K562 (cell line): ENCODE measurements around the gene ADRA2B. TPM values are rescaled to one million over a fixed set of nuclear protein-coding genes. Genes with fewer than 3 reads are reported as not detected.

Source experiments
- ATAC-seq: fragments of 200-7000 bp; cut with Tn5 transposase; 3 replicates; pipeline ENCODE4 v1.9.1; 2020; ENCODE audit warnings: moderate library complexity
- BruUV-seq: library from RNA; stranded (reverse); fragments of 400-500 nt; replicated peaks from 2 replicates; lab custom pipeline; 2021; lab: Mats Ljungman, UMichigan
- CTCF ChIA-PET: fragments of 300-600 bp; formaldehyde crosslinking; extraction: SDS; loops from one replicate; lab custom pipeline; 2021; ENCODE audit warnings: low intra/inter-chr PET ratio; lab: Yijun Ruan, JAX
- POLR2A ChIA-PET: fragments of 300-600, 350-650 bp; sonication (Branson Sonifier 250); formaldehyde crosslinking; extraction: SDS; loops from one replicate; lab custom pipeline; 2021; ENCODE audit warnings: antibody characterized with exemption, inconsistent platforms; lab: Yijun Ruan, JAX
- DNase-seq, 4 experiments: peaks; one replicate each; pipeline versions ENCODE4 v3.0.0 to v3.0.0-alpha.2; 2011 to 2018; ENCODE audit warnings: low spot score in 3 of 4, mixed read lengths in 3 of 4; ENCODE audit errors: extremely low read depth in 1 of 4
- FAIRE-seq: peaks from 2 replicates; lab custom pipeline; 2011; peaks lifted over from hg19 to GRCh38; lab: Jason Lieb, UNC
- H2AFZ ChIP-seq: 2 replicates; pipeline ENCODE4 v1.6.0; 2011; ENCODE audit warnings: low read depth, low read length, control low read depth, inconsistent platforms
- H3K27ac ChIP-seq: fragments of 200-600 bp; 3 replicates; pipeline ENCODE4 v1.8.0; 2011; ENCODE audit warnings: low read depth, mild to moderate bottlenecking, control low read depth, inconsistent platforms, low read length, moderate library complexity, mixed read lengths; ENCODE audit errors: extremely low read depth
- H3K27me3 ChIP-seq, 2 experiments: fragments of 300-600 bp in 1 of 2; 2 replicates in 1 of 2; 3 replicates in 1 of 2; pipeline versions ENCODE4 v1.6.0 to v1.8.0; 2011; ENCODE audit warnings: inconsistent platforms in 2 of 2, low read length in 2 of 2, mild to moderate bottlenecking in 1 of 2, mixed read lengths in 1 of 2, moderate library complexity in 1 of 2; ENCODE audit not compliant: control insufficient read depth in 2 of 2, insufficient read depth in 2 of 2
- H3K36me3 ChIP-seq: fragments of 300-600 bp; 3 replicates; pipeline ENCODE4 v1.8.0; 2011; ENCODE audit warnings: mild to moderate bottlenecking, low read length, inconsistent platforms; ENCODE audit not compliant: control insufficient read depth, insufficient read depth
- H3K4me1 ChIP-seq, 2 experiments: fragments of 200-600 bp in 1 of 2; replicated peaks in 1 of 2; 2 replicates in 1 of 2; 3 replicates in 1 of 2; pipeline versions ENCODE4 v1.5.1 to v1.8.0; 2011; ENCODE audit warnings: inconsistent platforms in 2 of 2, low read length in 2 of 2, mild to moderate bottlenecking in 1 of 2, mixed read lengths in 1 of 2, moderate library complexity in 1 of 2; ENCODE audit not compliant: control insufficient read depth in 2 of 2, insufficient read depth in 2 of 2
- H3K4me2 ChIP-seq: 2 replicates; pipeline ENCODE4 v1.6.1; 2011; ENCODE audit warnings: low read length, control low read depth, inconsistent platforms, mixed read lengths; ENCODE audit not compliant: insufficient read depth
- H3K4me3 ChIP-seq: fragments of 200-600 bp; sonication (generic), shearing (Covaris generic); 2 replicates; pipeline ENCODE4 v1.5.1; 2016; ENCODE audit warnings: control low read depth, inconsistent platforms
- H3K79me2 ChIP-seq: fragments of 200-600 bp; 3 replicates; pipeline ENCODE4 v1.8.0; 2011; ENCODE audit warnings: low read length, inconsistent platforms; ENCODE audit not compliant: control insufficient read depth, insufficient read depth
- H3K9ac ChIP-seq, 2 experiments: 2 replicates each; pipeline versions ENCODE4 v1.6.0 to v1.6.1; 2011; ENCODE audit warnings: low read depth in 2 of 2, low read length in 2 of 2, control low read depth in 1 of 2, inconsistent platforms in 1 of 2, mild to moderate bottlenecking in 1 of 2, mixed read lengths in 1 of 2; ENCODE audit not compliant: insufficient read depth in 1 of 2
- H3K9me1 ChIP-seq: one replicate; pipeline ENCODE4 v1.6.0; 2011; ENCODE audit warnings: inconsistent platforms, mild to moderate bottlenecking, low read length, moderate library complexity; ENCODE audit not compliant: control insufficient read depth, insufficient read depth
- H3K9me3 ChIP-seq: replicated peaks from 2 replicates; pipeline ENCODE4 v1.5.1; 2011; ENCODE audit warnings: low read depth, low read length, inconsistent platforms; ENCODE audit not compliant: control insufficient read depth, insufficient read depth
- H4K20me1 ChIP-seq: replicated peaks from 2 replicates; pipeline ENCODE4 v1.6.1; 2011; ENCODE audit warnings: low read length, inconsistent platforms, mixed read lengths; ENCODE audit not compliant: control insufficient read depth, insufficient read depth
- ATF7 ChIP-seq: fragments of 450-650 bp; IDR thresholded peaks from 2 replicates; pipeline ENCODE4 v1.7.1; 2014; ENCODE audit warnings: mild to moderate bottlenecking, moderate library complexity
- HDAC3 ChIP-seq: fragments of 450-650 bp; IDR thresholded peaks from 2 replicates; pipeline ENCODE4 v1.6.1; 2018; ENCODE audit warnings: borderline replicate concordance, mild to moderate bottlenecking, moderate library complexity; ENCODE audit not compliant: partially characterized antibody
- HMG20A ChIP-seq: fragments of 450-650 bp; formaldehyde crosslinking; conservative IDR thresholded peaks from 2 replicates; pipeline ENCODE4 v1.4.0; 2020; ENCODE audit warnings: mild to moderate bottlenecking, mixed read lengths
- HMG20B ChIP-seq: fragments of 250-450 bp; sonication (Bioruptor Pico); IDR thresholded peaks from 2 replicates; pipeline ENCODE4 v1.5.0; 2021; ENCODE audit warnings: mild to moderate bottlenecking
- ILK ChIP-seq: fragments of 450-650 bp; IDR thresholded peaks from 2 replicates; pipeline ENCODE4 v1.6.1; 2016; ENCODE audit warnings: missing genetic modification characterization, low read depth, mild to moderate bottlenecking, missing compliant biosample characterization, moderate library complexity, borderline replicate concordance
- IRF9 ChIP-seq: fragments of 450-650 bp; IDR thresholded peaks from 2 replicates; pipeline ENCODE4 v1.6.1; 2016; ENCODE audit warnings: missing biosample characterization, missing genetic modification characterization
- MTA1 ChIP-seq: fragments of 450-650 bp; IDR thresholded peaks from 2 replicates; pipeline ENCODE4 v1.6.1; 2017; ENCODE audit warnings: borderline replicate concordance
- PHB ChIP-seq: fragments of 250-450 bp; sonication (Bioruptor Pico); IDR thresholded peaks from 2 replicates; pipeline ENCODE4 v1.5.0; 2021
- PTTG1 ChIP-seq: fragments of 450-650 bp; IDR thresholded peaks from 2 replicates; pipeline ENCODE4 v1.6.1; 2016; ENCODE audit warnings: low read depth, mild to moderate bottlenecking, missing genetic modification characterization, missing compliant biosample characterization
- TBP ChIP-seq: optimal IDR thresholded peaks from 2 replicates; pipeline ENCODE3; 2011; ENCODE audit warnings: low read depth, low read length, improper control_type of control experiment
- ZNF24 ChIP-seq: fragments of 450-650 bp; IDR thresholded peaks from 2 replicates; pipeline ENCODE4 v1.6.1; 2016
- ZNF444 ChIP-seq: fragments of 250-450 bp; sonication (Bioruptor Pico); IDR thresholded peaks from 2 replicates; pipeline ENCODE4 v1.4.0; 2020; ENCODE audit warnings: mild to moderate bottlenecking, moderate library complexity
- ZNF583 ChIP-seq: fragments of 250-450 bp; sonication (Bioruptor Pico); IDR thresholded peaks from 2 replicates; pipeline ENCODE4 v1.4.0; 2020
- ZSCAN29 ChIP-seq: fragments of 450-650 bp; IDR thresholded peaks from 2 replicates; pipeline ENCODE4 v1.6.1; 2017
- WGBS: fragments of 100-300 bp; shearing (Covaris generic); methylation state at CpG from one replicate; pipeline ENCODE4 v1.1.6; 2016; ENCODE audit warnings: low coverage, mixed read lengths; ENCODE audit not compliant: insufficient coverage; ENCODE audit errors: missing lambda C conversion rate; 5-methylcytosine and 5-hydroxymethylcytosine counted together
- in situ Hi-C: fragments of 300-500 bp; cut with MboI; formaldehyde crosslinking; loops from 4 replicates; pipeline ENCODE4 v1.15.0; 2018; ENCODE audit warnings: inconsistent platforms, mixed read lengths
- intact Hi-C: fragments of 100-400 bp; cut with micrococcal nuclease; formaldehyde crosslinking; loops from 2 replicates; pipeline ENCODE4 v1.14.2; 2022
- polyA plus RNA-seq, 8 experiments: library from polyadenylated mRNA; depleted of rRNA in 4 of 8; stranded (reverse) in 5 of 8; unstranded in 3 of 8; fragments of >200 nt; fragmentation: Nextera tagmentation in 2 of 8; fragmentation: Illumina TruSeq in 1 of 8; extraction: Ambion mirVana in 2 of 8; extraction: Trizol in 1 of 8; gene quantifications; 2 replicates each; pipeline versions ENCODE4 v1.2.1 to v1.2.3, GENCODE V29; 2011 to 2014; ENCODE audit warnings: inconsistent platforms in 1 of 8, missing spikeins in 1 of 8
- total RNA-seq, 7 experiments: library from RNA; depleted of rRNA in 6 of 7; stranded (reverse); fragments of >200 nt in 6 of 7; fragmentation: Illumina TruSeq in 2 of 7; extraction: Trizol in 2 of 7; gene quantifications; 2 replicates each; pipeline versions ENCODE4 v1.2.1 to v1.2.3, GENCODE V29; 2011 to 2021; ENCODE audit warnings: low replicate concordance in 1 of 7
- TF ChIP-seq, protein P1 (sequence below): fragments of 250-450 bp; sonication (Bioruptor Pico); IDR thresholded peaks from 2 replicates; pipeline ENCODE4 v1.4.0; 2020; ENCODE audit warnings: borderline replicate concordance
- TF ChIP-seq, protein P2 (sequence below): sonication (generic); formaldehyde crosslinking; IDR thresholded peaks from 2 replicates; pipeline ENCODE4 v1.8.0; 2023; ENCODE audit warnings: mild to moderate bottlenecking, missing genetic modification reagents
- TF ChIP-seq, protein P3 (sequence below): fragments of 250-450 bp; sonication (Bioruptor Pico); IDR thresholded peaks from 2 replicates; pipeline ENCODE4 v1.5.0; 2021; ENCODE audit warnings: mild to moderate bottlenecking, borderline replicate concordance

The ADRA2B gene
- total and polyA plus RNA-seq, 9 of the 15 experiments (the other 6 are each of a cell fraction or from before 2014, with no cell fraction given): not detected

DNA sequence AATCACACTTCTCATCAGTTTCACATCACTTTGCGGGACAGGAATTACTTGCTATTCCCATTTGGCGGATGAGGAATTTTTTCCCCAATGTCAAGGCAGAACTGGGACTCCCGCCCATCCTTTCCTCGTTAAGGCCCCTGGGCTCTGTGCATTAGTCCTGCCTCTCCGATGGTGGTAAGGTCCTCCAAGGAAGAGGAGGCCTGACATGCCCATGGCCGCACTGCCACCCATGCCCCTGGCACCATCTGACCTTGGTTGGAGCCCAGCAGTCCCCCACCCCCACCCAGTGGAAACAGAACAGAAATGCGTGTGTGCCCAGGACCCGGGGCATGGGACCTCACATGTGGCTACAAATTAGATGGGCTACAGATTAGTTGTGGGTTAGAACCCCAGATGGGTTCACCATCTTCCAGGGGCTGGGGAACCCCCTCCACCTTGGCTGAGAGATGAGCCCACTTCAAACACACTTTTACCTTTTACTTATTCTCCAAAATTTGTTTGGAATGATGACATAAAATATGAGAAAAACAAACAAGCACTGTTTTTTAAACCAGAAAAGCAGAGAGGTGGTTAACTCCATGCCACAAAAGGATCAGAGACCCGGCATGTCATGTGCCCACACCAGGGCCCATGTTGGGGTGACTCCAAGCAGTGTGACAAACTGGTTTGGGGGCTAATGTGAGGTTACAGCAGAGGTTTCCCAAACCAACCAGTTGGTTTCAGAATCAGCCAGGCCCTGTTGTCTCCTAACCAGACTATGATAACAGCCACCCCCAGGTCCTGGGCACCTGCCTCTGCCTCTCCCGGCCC, 39.8 kb upstream of the ADRA2B start:
- no TSS peak for BruUV-seq
- intact Hi-C loops: no loop called here
- ChIA-PET POLR2A (interaction anchor here (0.7 kb wide), 1 partner anchor 437 kb away, joined by 3 read pairs; no protein-coding TSS in a partner anchor), CTCF (no interaction called here)
- no peaks in the 10 kb centered on the region for H3K9me3 ChIP-seq
- in situ Hi-C loops: no loop called here
- FAIRE-seq (no peak), ATAC-seq (no peak), DNase-seq (no peak)
- H3K4me1 ChIP-seq: peaks cover 20 to 37% of the 10 kb centered on the region in 2 experiments
- H3K4me2 ChIP-seq: no peak overlapping the region
- no peak overlapping the region for H2AFZ ChIP-seq
- H4K20me1 ChIP-seq: no peaks in the 10 kb centered on the region
- H3K9me1 ChIP-seq: peaks cover 3% of the 10 kb centered on the region
- no peaks in the 10 kb centered on the region for H3K27me3 ChIP-seq
- peak overlapping the region in 1 of 2 experiments; percentile 52; a peak in 1 of 4 replicates for H3K9ac ChIP-seq
- H3K27ac ChIP-seq: no peak overlapping the region
- H3K79me2 ChIP-seq: no peaks in the 10 kb centered on the region
- no peak overlapping the region for H3K4me3 ChIP-seq
- 75% methylated on average over 10 of the region's 10 CpGs for whole genome bisulfite sequencing
- no peaks in the 10 kb centered on the region for H3K36me3 ChIP-seq
- TF ChIP-seq ATF7 (no peak), PHB (CRISPR knock-in tag) (no peak), ZNF24 (no peak), HMG20A (CRISPR knock-in tag) (no peak), PTTG1 (tag) (no peak), ZSCAN29 (no peak), ZNF444 (CRISPR knock-in tag) (no peak), IRF9 (tag) (no peak), MTA1 (no peak), TBP (no peak), ZNF583 (no peak), HMG20B (CRISPR knock-in tag) (no peak), HDAC3 (no peak), ILK (tag) (no peak)
- TF ChIP-seq, protein P1, sequence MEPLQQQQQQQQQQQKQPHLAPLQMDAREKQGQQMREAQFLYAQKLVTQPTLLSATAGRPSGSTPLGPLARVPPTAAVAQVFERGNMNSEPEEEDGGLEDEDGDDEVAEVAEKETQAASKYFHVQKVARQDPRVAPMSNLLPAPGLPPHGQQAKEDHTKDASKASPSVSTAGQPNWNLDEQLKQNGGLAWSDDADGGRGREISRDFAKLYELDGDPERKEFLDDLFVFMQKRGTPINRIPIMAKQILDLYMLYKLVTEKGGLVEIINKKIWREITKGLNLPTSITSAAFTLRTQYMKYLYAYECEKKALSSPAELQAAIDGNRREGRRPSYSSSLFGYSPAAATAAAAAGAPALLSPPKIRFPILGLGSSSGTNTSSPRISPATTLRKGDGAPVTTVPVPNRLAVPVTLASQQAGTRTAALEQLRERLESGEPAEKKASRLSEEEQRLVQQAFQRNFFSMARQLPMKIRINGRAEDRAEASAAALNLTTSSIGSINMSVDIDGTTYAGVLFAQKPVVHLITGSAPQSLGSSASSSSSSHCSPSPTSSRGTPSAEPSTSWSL (CRISPR knock-in tag): no peak
- TF ChIP-seq, protein P2, sequence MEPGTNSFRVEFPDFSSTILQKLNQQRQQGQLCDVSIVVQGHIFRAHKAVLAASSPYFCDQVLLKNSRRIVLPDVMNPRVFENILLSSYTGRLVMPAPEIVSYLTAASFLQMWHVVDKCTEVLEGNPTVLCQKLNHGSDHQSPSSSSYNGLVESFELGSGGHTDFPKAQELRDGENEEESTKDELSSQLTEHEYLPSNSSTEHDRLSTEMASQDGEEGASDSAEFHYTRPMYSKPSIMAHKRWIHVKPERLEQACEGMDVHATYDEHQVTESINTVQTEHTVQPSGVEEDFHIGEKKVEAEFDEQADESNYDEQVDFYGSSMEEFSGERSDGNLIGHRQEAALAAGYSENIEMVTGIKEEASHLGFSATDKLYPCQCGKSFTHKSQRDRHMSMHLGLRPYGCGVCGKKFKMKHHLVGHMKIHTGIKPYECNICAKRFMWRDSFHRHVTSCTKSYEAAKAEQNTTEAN (CRISPR knock-in tag): no peak
- TF ChIP-seq, protein P3, sequence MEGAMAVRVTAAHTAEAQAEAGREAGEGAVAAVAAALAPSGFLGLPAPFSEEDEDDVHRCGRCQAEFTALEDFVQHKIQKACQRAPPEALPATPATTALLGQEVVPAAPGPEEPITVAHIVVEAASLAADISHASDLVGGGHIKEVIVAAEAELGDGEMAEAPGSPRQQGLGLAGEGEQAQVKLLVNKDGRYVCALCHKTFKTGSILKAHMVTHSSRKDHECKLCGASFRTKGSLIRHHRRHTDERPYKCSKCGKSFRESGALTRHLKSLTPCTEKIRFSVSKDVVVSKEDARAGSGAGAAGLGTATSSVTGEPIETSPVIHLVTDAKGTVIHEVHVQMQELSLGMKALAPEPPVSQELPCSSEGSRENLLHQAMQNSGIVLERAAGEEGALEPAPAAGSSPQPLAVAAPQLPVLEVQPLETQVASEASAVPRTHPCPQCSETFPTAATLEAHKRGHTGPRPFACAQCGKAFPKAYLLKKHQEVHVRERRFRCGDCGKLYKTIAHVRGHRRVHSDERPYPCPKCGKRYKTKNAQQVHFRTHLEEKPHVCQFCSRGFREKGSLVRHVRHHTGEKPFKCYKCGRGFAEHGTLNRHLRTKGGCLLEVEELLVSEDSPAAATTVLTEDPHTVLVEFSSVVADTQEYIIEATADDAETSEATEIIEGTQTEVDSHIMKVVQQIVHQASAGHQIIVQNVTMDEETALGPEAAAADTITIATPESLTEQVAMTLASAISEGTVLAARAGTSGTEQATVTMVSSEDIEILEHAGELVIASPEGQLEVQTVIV (CRISPR knock-in tag): no peak
